HG02885 (cell line): ENCODE results near the gene ZNF804A.
"Not testable (repeated sequence)": the region's sequence is repeated elsewhere in the genome, so short reads cannot be mapped to it uniquely, and the experiment has no call there.

Source experiments
- ATAC-seq: cut with Tn5 transposase; IDR thresholded peaks from one replicate; pipeline ENCODE4 v1.9.1; 2021; ENCODE audit warnings: mild to moderate bottlenecking; ENCODE audit not compliant: unreplicated experiment, poor library complexity

The ZNF804A gene

DNA sequence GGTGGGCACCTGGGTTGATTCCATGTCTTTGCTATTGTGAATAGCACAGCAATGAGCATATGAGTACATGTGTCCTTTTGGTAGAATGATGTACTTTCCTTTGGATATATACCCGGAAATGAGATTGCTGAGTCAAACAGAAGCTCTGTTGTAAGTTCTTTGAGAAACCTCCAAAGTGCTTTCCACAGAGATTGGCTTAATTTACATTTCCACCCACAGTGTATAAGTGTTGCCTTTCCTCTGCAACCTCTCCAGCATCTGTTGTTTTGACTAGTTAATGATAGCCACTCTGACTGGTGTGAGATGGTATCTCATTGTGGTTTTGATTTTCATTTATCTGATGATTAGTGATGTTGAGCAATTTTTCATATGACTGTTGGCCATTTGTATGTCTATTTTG lies 194.8 kb downstream of the ZNF804A start:
- no peak for ATAC-seq

DNA sequence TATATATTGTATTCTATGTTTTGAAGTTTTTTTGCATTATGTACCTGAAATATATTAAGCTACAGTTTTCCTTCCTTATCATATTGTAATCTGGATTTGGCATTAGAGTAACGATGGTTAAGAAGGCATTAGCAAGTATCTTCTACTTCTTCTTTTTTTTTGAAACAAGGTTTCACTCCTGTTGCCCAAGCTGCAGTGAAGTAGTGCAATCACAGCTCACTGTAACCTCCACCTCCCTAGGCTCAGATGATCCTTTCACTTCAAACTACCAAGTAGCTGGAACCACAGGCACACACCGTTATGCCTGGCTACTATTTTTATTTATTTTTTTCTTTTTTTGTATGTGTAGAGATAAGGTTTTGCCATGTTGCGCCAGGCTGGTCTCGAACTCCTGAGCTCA lies 201.1 kb downstream of the ZNF804A start:
- ATAC-seq, result no peak

DNA sequence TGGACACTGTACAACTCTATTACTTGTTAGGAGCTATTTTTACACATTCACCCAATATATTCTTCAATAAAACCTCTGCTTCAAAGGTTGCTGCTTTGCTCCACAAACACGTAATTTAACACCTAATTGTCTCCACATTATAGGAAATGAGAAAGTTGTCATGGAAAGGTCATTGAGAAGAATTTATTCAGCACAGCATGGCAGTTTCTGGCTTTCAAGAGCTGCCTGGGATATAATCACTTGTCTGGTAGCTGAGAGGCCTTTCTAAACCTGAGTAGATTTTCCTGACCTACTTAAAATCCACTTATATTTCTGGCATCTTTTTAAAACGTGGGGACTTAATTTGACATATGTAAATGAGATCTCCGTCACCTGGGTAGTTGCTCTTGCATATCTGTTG lies 216.1 kb downstream of the ZNF804A start:
- ATAC-seq, result no peak

DNA sequence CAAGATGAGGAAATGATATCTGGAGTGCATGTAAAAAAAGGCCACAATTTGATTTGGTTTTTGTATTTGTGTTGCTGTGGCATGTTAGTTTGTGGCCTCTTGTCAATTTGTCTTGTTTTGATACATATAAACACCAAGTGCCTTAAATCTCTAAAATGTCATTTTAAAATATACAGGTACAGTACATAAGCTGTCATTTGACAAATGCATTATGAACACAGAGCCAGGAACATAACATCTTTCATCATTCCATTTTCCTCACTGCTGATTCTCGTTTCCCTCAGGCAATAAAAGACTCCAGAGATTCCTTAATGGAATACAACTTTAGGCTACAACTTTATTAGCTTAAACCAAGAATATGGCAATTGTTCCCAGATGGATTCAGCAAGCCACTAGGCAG lies 217.5 kb downstream of the ZNF804A start:
- no peak for ATAC-seq

DNA sequence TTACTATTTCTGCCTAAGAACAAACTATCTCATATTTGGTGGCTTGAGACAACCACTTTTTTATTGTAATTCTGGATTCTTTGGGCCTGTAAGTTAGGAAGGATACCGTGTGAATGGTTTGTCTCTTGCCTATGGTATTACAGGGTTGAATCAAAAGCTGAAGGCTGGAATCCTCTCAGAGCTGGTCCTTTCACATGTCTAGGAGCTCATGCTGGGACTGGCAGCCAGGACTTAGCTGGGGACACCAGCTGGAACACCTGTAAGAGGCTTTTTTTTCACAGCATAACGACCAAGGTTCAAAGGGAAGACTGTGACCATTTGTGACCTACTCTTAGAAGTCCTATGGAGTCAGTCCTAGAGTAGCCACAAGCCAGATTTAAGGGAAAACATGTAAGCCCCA lies 226.3 kb downstream of the ZNF804A start:
- ATAC-seq, result no peak

DNA sequence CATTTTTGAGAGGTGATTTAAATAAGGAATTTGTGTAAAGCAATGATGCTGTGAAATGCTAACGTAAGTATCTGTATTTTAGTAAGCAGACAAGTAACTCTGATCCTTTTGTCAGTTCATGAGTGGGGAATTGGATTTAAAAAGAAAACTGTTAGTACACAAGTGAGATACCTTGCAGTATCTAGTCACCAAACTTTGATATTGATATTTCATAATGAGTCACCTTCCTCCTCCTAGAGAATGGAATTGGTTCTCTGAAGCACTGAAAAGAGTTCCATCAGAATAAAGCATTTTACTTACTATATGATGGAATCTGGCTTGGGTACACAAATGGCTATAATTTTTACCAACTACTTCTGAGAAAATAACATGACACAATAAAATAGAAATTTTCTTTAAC lies 232.2 kb downstream of the ZNF804A start:
- ATAC-seq, result no peak

DNA sequence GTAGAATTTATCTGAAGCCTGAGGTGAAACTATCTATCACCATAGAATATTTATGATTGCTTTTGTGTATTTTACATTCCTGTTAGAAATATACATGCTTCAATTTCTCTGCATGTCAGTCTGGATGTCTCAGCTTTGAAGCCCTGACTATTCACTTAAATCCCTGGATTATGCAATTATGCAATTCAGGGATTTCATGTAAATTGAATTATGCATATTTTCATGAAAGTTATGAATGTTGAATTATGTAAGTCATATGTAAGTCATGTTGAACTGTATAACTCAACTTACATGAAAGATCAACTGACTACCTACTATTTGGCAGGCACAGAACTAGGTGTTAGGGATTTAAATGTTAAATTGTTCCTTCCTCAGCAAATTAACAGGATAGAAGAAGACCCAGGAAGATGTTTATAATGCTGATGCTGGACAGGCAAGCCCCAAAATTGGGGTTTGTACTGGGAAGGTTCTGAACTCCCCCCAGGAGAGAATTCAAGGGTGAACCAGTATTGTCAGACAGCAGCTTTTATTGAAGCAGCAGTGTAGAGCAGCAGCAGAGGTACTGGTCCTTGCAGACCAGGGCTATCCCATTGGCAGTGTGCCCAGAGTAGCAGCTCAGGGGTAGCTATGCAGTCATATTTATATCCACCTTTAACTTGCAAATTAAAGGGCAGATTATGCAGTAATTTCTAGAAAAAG lies 236.5 kb downstream of the ZNF804A start:
- ATAC-seq, result no peak

DNA sequence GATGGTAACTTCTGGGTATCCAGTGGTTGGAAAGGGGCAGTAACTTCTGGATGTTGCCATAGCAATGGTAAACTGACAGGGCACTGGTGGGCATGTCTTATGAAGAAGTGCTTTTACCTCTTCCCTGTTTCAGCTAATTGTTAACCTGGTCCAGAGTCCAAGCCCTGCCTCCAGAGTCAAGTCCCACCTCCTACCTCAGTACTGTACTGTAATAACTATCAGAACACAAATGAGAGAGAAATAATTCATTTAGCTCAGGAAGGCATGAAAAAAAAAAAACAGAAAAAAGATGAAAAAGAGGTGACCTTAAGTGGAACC lies 237.0 kb downstream of the ZNF804A start:
- ATAC-seq, result no peak

DNA sequence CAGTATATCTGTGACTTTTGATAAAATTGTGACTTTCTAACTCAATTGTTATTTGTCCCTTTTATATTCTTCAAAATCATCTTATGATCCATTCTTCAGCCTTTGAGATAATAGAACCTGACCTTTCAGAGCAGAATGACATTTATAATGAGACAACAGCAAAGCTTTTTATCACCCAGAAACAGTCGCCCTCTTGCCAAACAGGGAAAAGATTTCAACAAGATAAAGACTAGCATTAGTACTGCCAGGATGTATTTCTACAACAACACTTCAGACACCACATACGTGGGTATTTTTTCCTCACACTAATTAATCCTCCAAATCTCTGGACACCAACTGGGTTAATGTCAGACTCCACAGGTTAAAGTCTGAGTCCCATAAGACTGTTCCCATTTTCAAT lies 249.0 kb downstream of the ZNF804A start:
- ATAC-seq, result no peak

DNA sequence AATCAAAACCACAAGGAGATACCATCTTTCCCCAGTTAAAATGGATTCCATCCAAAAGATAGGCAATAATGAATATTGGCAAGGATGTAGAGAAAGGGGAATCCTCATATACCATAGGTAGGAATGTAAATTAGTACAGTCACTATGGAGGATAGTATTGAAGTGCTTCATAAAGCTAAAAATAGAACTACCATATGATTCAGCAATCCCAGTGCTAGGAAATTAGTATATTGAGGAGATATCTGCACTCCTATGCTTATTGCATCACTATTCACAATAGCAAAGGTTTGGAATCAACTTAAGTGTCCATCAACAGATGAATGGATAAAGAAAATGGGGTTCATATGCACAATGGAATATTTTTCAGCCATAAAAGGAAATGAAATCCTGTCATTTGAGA lies 251.2 kb downstream of the ZNF804A start:
- no peak for ATAC-seq

DNA sequence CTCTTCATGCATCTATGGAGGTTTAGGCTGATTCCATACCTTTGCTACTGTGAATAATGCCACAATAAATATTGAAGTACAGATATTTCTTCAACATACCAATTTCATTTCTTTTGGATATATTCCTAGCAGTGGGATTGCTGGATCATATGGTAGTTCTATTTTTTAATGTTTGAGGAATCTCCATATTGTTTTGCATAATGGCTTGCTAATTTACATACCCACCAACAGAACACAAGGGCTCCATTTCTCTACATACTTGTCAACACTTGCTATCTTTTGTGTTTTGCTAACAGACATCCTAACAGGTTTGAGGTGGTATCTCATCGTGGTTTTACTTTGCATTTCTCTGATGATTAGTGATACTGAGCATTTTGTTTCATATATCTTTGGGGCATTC lies 253.2 kb downstream of the ZNF804A start:
- no peak for ATAC-seq

DNA sequence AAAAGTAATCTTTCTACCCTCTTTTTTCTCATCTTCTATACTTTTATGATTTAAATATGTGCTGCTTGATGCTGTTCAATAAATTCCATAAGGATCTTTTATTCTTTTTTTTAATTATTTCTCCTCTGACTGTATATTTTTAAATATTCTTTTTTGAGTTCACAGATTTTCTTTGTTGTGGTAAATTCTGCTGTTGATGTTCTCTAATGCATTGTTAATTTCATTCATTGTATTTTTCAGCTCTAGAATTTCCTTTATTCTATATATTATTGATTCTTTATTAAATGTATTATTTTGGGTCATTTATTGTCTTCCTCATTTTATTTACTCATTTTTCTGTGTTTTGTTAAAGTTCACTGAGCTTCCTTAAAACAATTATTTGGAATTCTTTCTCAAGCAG lies 260.9 kb downstream of the ZNF804A start:
- ATAC-seq, result no peak

DNA sequence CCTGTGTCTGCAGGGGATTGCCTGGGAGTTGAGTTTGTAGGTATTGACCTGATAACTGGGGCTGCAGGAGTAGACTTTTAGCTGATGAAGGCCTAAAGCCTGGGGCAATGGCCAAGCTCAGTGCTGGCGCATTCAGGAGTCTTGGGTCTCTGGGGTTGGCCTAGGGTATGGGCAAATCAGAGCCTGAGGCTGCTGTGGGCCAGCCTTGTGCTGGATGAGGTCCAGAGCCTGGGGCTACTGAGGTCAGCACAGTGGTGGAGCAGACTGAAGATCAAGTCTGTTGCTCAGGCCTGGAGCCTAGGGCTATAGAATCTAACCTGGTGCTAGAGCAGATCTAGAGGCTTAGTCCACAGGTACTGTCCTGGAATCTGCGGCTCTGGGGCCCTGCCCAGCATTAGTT lies 262.4 kb downstream of the ZNF804A start:
- no peak for ATAC-seq

DNA sequence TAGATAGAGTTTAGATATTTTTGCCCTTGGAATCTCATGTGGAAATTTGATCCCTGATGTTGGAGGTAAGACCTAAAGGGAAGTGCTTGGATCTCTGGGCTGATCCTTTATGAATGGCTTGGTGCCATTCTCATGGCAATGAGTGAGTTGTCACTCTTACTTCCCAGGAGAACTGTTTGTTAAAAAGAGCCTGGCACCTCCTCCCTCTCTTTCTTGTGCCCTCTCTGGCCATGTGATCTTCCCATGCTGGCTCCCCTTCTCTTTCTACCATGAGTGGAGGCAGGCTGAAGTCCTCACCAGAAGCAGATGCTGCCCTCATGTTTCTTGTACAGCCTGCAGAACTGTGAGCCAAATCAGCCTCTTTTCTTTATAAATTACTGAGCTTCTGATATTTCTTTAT lies 276.9 kb downstream of the ZNF804A start:
- no peak for ATAC-seq

DNA sequence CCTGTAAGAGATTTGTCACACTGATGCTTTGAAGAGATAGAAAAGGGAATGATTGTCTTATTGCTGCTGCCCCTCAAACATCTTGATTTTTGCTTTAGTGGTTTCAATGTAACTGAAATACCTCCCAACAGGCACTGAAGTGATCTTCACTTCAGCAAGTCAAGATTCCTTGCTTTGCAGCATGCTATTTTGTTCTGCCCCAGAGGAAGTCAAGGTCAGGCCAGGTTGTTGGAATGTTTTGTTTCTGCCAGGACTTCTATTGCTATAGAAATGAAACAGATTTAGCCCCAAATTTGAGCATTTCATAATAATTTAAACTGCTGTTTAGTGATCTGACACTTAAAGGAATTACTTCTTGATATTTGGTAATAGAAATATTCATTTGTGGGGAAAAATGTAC lies 277.6 kb downstream of the ZNF804A start:
- no peak for ATAC-seq

DNA sequence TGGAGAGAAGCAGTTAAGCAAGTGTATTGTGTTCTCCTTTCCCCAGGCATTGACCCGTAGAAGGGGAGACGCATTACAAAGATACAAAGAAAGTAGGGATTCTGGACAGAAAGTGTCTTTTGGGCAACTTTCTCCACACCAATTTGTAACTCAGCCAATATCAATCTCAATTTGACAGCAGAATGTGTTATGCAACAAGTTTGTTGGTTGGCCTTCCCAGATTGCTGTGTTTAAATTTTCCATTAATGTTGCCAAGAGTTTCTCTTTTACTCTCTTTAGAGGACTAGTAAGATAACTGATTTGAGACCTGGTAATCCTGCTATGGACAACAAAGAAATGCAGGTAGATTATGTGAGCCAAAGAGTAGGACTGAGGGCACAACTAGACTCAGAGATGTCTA lies 279.6 kb downstream of the ZNF804A start:
- ATAC-seq, result no peak

DNA sequence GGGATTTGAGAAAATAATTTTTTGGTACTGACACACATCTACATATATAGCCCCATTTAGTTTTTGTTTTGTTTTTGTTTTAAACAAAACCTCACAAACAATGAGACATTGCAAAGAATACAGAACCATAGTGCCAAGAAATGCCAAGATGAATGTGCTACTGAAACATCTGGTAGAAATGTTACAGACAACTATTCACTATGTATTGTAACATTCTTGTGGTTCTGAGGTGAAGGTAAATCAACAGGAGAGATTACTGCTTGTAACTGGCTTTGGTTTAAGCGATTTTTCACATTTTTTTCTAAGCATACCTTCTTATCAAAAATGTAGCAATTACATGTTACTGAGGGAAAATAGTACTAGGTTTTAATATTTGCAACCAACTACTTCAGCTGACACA lies 281.3 kb downstream of the ZNF804A start:
- no peak for ATAC-seq

DNA sequence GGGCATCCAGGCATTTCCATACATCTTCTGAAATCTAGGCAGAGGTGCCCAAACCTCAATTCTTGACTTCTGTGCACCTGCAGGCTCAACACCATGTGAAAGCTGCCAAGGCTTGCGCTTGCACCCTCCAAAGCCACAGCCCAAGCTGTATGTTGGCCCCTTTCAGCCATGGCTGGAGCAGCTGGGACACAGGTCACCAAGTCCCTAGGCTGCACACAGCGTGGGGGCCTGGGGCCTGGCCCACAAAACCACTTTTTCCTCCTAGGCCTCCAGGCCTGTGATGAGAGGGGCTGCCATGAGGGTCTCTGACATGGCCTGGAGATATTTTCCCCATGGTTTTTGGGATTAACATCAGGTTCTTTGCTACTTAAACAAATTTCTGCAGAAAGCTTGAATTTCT lies 288.3 kb downstream of the ZNF804A start:
- not testable (repeated sequence) for ATAC-seq

DNA sequence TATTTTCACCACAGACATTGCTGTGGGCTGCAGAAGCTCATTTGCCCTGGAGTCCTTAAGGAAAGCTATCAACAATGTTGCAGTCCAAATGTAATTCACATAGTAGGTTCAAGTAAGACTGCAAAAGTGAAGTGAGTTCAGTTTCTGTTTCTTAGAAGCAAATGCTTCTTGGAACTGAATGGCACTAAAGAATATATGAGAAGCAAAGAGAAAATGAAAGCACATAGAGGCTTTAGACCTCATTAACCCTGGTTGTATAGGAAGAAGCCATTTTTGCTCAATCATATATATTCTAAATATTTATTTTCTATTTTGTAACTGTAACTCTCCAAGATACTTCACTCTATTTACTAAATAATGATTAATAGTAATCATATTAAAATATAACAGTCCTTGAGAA lies 292.0 kb downstream of the ZNF804A start:
- ATAC-seq, result no peak

DNA sequence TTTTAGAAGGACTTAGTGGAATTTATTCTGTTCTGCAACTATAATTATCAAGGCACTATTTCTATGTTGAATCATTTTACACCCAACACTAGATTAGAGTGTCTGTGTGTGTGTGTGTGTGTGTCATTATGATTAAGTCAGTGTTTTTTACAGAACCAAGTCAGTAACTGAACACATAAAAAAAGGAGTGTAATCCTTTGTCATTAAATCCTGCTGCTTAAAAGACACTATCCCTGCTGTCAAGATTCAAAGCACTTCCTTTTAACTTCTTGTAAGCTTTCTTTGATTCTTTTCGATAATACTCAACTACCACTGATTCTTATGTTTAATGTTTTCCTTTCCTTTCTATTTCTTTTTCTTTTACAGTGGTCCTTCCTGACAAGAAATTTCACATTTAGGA lies 306.7 kb downstream of the ZNF804A start:
- ATAC-seq, result no peak

DNA sequence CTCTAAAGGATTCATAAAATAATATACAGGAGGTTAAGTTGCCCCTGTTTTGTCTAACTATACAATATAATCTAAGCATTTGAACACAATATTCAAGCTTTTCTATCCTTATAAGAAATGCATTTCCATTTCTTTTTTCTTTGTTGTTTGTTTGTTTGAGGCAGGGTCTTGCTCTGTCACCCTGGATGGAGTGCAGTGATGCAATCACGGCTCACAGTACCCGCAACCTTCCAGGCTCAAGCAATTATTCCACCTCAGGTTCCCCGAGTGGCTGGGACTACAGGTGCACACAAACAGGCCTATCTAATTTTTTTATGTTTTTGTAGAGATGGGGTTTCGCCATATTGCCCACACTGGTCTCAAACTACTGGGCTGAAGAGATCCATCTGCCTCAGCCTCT lies 307.8 kb downstream of the ZNF804A start:
- ATAC-seq, result no peak

DNA sequence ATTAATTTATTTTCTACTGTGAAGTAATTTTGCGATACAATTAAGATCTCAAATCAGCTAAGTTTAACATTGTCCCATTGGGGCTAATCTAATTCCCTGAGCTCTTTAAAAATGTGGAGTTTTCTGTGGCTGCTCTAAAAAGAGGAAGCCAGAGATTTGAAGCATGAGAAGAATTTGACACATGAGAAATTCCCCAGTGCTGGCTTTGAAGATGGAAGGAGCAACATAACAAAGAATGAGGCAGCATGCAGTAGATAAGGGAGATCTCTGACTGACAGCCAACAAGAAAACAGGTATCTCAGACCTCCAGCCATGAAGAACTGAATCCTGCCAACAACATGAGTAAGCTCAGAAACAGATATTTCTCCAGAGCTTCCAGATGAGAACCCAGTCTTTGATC lies 308.4 kb downstream of the ZNF804A start:
- ATAC-seq, result no peak

DNA sequence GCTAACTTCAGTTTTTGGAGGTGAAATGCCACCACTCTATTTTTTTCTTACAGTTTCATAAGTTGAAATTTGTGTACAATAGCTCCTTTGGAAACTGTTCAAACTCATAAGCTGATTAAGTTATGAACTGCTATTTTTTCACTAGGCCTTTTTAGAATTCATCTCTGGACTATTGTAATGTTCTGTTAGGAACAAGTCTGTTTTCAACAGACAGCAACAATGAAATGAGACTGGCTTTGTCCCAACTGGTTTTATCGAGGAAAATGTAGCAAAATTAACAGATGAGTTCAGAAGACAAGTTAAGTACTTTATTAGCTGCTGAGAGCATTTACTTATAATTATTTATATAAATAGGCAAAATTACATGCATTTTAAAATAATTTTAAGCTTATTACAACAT lies 310.6 kb downstream of the ZNF804A start:
- ATAC-seq, result no peak
